Epidermal melanocyte (primary cell): ENCODE results near the gene SLC46A3.
"Not testable (repeated sequence)": the region's sequence is repeated elsewhere in the genome, so short reads cannot be mapped to it uniquely, and the experiment has no call there.

Source experiments
- DNase-seq: peaks from one replicate; pipeline ENCODE4 v3.0.0; 2011; ENCODE audit warnings: low spot score; ENCODE audit not compliant: insufficient read length

Gene SLC46A3

GRCh38 chr13:28730762-28731161 is 12.0 kb upstream of the SLC46A3 start:
- no peak for DNase-seq

GRCh38 chr13:28729541-28729940 is 10.8 kb upstream of the SLC46A3 start:
- no peak for DNase-seq

- no peak for DNase-seq
Measured at GRCh38 chr13:28728642-28729041, 9.9 kb upstream of the SLC46A3 start.

- no peak for DNase-seq
Measured at GRCh38 chr13:28725046-28725610, 6.4 kb upstream of the SLC46A3 start.

- no peak for DNase-seq
Measured at GRCh38 chr13:28723806-28724205, 5.0 kb upstream of the SLC46A3 start.

- no peak for DNase-seq
Measured at GRCh38 chr13:28719227-28720055, 671 bp upstream of the SLC46A3 start.

GRCh38 chr13:28718196-28718542 is 601 bp downstream of the SLC46A3 start:
- no peak for DNase-seq

- DNase-seq = no peak
Measured at GRCh38 chr13:28717170-28717569, 1.6 kb downstream of the SLC46A3 start.

- DNase-seq = no peak
Measured at GRCh38 chr13:28716511-28716910, 2.3 kb downstream of the SLC46A3 start.

- DNase-seq = no peak
Measured at GRCh38 chr13:28714651-28715050, 4.1 kb downstream of the SLC46A3 start.

- DNase-seq = no peak
Measured at GRCh38 chr13:28710161-28710560, 8.6 kb downstream of the SLC46A3 start.

- DNase-seq = no peak
Measured at GRCh38 chr13:28707629-28708427, 10.9 kb downstream of the SLC46A3 start.

- DNase-seq = no peak
Measured at GRCh38 chr13:28705461-28706083, 13.2 kb downstream of the SLC46A3 start.

GRCh38 chr13:28704919-28705318 is 13.9 kb downstream of the SLC46A3 start:
- DNase-seq = no peak

- DNase-seq = no peak
Measured at GRCh38 chr13:28704282-28704681, 14.5 kb downstream of the SLC46A3 start.

GRCh38 chr13:28699246-28699645 is 19.5 kb downstream of the SLC46A3 start:
- DNase-seq = no peak

GRCh38 chr13:28697441-28697840 is 21.3 kb downstream of the SLC46A3 start:
- no peak for DNase-seq

- DNase-seq = not testable (repeated sequence)
Measured at GRCh38 chr13:28693605-28694491, 24.9 kb downstream of the SLC46A3 start.

- DNase-seq = no peak
Measured at GRCh38 chr13:28685892-28686291, 32.9 kb downstream of the SLC46A3 start.

- no peak for DNase-seq
Measured at GRCh38 chr13:28685114-28685513, 33.7 kb downstream of the SLC46A3 start.

GRCh38 chr13:28684257-28684656 is 34.5 kb downstream of the SLC46A3 start:
- no peak for DNase-seq
